IPS-18c (cell line): ENCODE measurements around the gene CRADD.
"Not testable (repeated sequence)": the region's sequence is repeated elsewhere in the genome, so short reads cannot be mapped to it uniquely, and the experiment has no call there.

Source experiments
- H3K4me3 ChIP-seq: 2 replicates; pipeline ENCODE4 v1.7.0; 2013; ENCODE audit warnings: low read depth, mild to moderate bottlenecking, low read length, moderate library complexity; ENCODE audit not compliant: insufficient read depth
- H3K9me3 ChIP-seq: one replicate; pipeline ENCODE4 v1.6.1; 2013; ENCODE audit warnings: mild to moderate bottlenecking, low read length, moderate library complexity; ENCODE audit not compliant: control insufficient read depth, insufficient read depth

The CRADD gene

DNA sequence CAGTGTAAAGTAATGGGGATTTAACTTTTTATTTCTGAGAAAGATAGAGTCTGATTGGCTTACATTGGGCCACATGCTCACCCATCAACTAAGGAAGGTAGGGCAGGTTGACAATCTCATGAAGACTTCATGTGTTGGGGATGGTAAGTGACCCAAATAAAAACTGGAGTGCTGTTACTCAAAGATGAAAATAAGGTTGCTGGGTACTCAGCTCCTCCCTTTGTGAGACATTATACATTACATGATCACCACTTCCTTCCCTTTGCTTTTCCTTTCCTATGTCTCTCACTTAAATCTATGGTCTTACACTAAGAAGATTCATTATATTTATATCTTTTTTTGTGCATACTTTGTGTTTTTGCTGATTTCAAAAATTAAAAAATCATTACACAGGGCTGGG, 247.2 kb downstream of the CRADD start:
- H3K9me3 ChIP-seq = no peaks in the 10 kb centered on the region
- H3K4me3 ChIP-seq = no peak overlapping the region

DNA sequence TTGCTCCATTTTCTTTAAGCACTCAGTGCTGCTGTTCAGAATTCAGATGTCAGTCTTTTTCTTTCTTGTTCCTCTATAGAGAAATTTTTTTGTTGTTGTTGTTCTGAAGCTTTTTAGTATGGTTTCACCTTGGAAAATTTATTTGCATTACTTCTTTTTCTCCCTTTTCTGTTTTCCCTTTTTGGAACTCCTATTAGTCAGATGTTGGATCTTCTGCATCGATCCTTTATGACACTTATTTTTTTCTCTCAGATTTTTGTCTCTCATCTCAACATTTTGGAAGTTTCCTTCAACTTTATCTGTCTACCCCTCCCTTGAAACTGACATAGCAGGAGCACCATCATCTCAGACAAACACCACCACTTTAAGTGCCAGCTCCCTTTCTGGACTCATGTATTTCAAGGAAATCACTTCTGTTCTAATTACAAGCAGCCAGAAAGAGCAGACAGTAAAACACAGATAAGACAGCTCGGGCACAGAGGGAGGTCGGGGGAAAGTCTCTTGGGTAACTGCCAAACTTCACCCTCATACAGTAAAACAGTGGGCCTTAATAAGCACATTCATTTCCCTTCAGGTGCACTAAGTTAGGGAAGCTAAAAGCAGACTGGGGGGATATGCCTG, 248.5 kb downstream of the CRADD start:
- Histone ChIP-seq H3K4me3 (no peak overlapping the region), H3K9me3 (no peaks in the 10 kb centered on the region)

DNA sequence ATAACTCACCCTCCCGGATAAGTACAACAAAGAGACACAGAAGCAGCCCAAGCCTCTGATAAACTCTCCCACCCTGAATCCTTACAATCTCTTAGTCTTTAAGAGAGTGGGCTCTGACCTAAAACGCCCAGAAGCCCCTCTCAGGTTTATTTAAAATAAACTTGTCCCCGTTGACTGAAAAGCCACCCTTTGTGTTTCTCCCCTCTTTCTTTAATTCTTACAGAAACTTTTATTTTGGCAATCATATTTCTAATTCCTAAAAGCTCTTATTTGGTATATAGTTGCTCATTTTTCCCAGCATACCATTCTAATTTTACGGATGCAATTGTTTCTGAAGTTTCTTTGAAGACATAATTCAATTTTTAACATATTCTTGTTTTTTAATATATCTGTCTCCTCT, 249.1 kb downstream of the CRADD start:
- Histone ChIP-seq H3K4me3 (no peak overlapping the region), H3K9me3 (no peaks in the 10 kb centered on the region)

DNA sequence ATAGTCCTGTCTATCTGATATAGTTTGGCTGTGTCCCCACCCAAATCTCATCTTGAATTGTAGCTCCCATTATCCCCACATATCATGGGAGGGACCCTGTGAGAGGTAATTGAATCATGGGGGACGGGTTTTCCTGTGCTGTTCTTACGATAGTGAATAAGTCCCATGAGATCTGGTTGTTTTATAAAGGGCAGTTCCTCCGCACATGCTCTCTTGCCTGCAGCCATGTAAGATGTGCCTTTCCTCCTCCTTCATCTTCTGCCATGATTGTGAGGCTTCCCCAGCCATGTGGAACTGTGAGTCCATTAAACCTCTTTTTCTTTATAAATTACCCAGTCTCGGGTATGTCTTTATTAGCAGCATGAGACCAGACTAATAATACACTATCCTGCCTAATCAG, 251.9 kb downstream of the CRADD start:
- H3K4me3 ChIP-seq = not testable (repeated sequence)

DNA sequence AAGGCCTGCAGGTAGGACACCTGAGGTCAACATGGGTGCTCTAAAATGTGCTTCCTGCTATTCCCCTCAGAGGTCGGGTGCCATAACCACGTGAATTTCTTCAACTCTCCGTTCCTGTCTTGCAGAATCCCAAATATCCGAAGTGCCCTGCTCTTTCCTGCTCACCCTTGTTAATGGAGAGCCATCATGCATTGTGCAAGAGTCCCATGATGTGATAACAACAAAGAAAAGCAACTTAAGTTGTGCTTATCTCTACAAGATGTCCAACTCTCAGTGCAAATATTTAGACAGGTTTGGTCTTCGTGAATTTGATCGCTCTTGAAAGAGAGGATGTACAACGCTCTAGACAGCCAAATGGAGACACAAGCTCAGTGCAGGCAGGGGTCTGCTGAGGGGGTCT, 260.6 kb downstream of the CRADD start:
- Histone ChIP-seq H3K9me3 (peaks cover 7% of the 10 kb centered on the region), H3K4me3 (no peak overlapping the region)

More for the DNA sequence above, 251.9 kb downstream of the CRADD start:
- not testable (repeated sequence) for H3K9me3 ChIP-seq

DNA sequence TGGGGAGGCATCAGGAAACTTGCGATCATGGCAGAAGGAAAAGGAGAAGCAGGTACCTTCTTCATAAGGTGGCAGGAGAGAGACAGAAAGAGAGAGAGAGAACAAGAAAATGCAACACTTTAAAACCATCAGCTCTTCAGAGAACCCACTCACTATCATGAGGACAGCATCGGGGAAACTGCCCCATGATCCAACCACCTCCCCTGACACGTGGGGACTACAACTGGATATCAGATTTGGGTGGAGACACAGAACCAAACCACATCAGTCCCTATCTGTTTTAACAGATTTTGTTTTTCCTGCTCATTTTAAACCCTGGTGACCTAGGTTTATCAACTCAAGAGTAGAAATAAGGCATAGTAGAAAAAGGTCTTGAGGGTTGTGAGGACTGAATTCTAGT, 261.1 kb downstream of the CRADD start:
- peaks cover 7% of the 10 kb centered on the region for H3K9me3 ChIP-seq
- H3K4me3 ChIP-seq = no peak overlapping the region

DNA sequence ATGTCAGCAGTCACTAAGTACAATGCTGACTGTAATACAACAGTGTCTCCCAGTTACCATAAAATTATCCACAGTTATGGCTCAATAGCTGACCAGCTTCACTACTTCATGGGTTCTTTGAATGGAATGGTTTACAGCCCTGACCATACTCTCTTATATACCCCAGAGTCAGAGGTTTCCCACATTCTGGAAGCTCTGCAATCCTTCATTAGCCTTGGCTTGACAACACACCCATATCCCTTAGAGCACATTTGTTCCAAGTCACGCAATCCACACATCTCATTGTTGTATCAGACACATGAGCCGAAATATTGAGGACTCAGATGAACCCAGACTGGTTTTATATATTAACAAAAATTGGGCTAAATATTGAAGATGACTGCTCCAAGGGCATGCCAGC, 261.8 kb downstream of the CRADD start:
- H3K9me3 ChIP-seq = peaks cover 7% of the 10 kb centered on the region
- no peak overlapping the region for H3K4me3 ChIP-seq

DNA sequence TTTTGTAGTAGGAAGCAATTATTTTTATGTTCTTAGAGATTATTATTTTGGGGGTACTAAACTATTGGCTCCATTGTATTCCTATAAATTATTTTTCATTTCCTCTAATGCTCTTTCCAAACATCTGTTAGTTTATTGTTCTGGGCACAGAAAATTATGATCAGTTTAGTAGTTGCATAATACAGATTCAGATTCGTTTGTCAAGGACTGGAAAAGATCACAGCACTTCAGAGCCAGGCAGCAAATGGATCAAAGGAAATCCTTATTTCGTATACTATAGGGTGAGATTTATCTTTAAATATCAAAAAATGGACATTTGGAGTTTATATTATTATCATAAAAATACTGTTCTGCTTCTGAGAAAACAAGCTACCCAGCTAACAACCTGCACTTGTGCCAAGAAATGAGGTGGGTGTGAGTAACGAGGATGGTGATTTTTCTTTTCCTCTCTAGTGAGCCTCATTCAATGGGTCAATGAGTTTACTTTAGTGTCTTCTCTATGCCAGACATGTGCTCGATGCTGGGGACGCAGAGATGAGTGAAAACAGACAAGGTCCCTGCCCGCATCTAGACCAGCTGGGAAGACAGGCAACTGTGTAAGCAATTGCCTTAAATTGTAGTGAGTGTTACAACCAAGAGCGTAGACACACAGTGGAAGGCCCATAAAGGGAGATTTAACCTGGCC, 262.6 kb downstream of the CRADD start:
- Histone ChIP-seq H3K9me3 (peaks cover 10% of the 10 kb centered on the region), H3K4me3 (no peak overlapping the region)

DNA sequence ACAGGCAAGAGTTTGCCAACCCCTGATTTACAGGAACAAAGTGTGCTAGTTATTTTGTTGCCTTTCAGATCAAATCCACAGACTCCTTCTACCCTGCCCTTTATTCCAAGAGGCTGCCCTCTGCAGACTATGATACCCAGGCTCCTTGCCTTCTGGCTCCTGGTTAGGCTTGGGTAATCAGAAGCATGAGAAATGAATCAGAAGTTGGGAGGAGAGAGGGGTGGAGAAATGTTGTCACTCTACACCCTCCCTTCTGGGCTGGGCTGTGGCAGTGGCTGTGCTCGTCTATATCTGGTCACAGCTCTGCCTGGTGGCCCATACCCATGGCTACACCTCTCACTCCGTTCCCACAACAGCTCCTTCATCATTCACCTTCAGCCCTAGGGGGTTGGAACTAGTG, 266.6 kb downstream of the CRADD start:
- H3K4me3 ChIP-seq = no peak overlapping the region

DNA sequence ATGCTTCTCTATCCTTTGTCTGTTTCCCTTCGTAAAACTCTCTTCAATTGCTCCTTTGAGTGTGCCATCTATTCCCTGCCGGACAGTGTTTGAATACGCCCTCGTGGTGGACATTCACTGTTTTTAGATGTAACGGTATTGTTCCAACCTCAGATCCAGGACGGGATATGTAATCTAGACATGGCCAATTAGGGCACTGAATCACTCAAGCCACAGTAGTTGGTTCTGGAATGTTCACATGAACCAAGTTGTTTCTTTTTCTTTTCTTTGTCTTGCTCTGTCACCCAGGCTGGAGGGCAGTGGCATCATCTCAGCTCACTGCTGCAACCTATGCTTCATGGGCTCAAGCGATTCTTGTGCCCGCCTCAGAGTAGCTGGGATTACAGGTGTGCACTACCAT, 267.0 kb downstream of the CRADD start:
- Histone ChIP-seq H3K9me3 (peaks cover 5% of the 10 kb centered on the region), H3K4me3 (no peak overlapping the region)

More for the DNA sequence above, 266.6 kb downstream of the CRADD start:
- H3K9me3 ChIP-seq = peaks cover 5% of the 10 kb centered on the region
